Fibroblast of lung (primary cell): ENCODE data around the gene CDK7. TPM values are rescaled to one million over a fixed set of nuclear protein-coding genes. Genes with fewer than 3 reads are reported as not detected.

Experiments
- DNase-seq, 2 donors: peaks; one replicate each; pipeline versions ENCODE4 v3.0.0 to v3.0.0-alpha.2; 2010; ENCODE audit warnings: low read depth in 2 of 2
- H2AFZ ChIP-seq: 2 replicates; pipeline ENCODE4 v1.5.1; 2012; ENCODE audit warnings: low read length, control low read depth, inconsistent platforms
- H3K27ac ChIP-seq: 2 replicates; pipeline ENCODE4 v1.5.1; 2011; ENCODE audit warnings: low read length, control low read depth; ENCODE audit not compliant: insufficient read depth
- H3K27me3 ChIP-seq: 2 replicates; pipeline ENCODE4 v1.5.1; 2011; ENCODE audit warnings: mild to moderate bottlenecking, low read length; ENCODE audit not compliant: control insufficient read depth, insufficient read depth
- H3K36me3 ChIP-seq: 2 replicates; pipeline ENCODE4 v1.5.1; 2011; ENCODE audit warnings: low read length; ENCODE audit not compliant: control insufficient read depth, insufficient read depth
- H3K4me1 ChIP-seq: 2 replicates; pipeline ENCODE4 v1.5.1; 2011; ENCODE audit warnings: low read length; ENCODE audit not compliant: control insufficient read depth, insufficient read depth; ENCODE audit errors: extremely low read depth
- H3K4me2 ChIP-seq: 2 replicates; pipeline ENCODE4 v1.5.1; 2011; ENCODE audit warnings: low read length, control low read depth; ENCODE audit not compliant: insufficient read depth; ENCODE audit errors: extremely low read depth
- H3K4me3 ChIP-seq, 4 experiments: fragments of 200-600 bp in 1 of 4; sonication (generic) in 1 of 4; replicated peaks in 1 of 4; 2 replicates each; pipeline ENCODE4 v1.5.1; 2011 to 2016; ENCODE audit warnings: low read length in 4 of 4, low read depth in 3 of 4, mild to moderate bottlenecking in 3 of 4, control low read depth in 2 of 4, inconsistent platforms in 1 of 4, mixed read lengths in 1 of 4; ENCODE audit not compliant: insufficient read depth in 1 of 4; ENCODE audit errors: control extremely low read depth in 1 of 4
- H3K79me2 ChIP-seq: 2 replicates; pipeline ENCODE4 v1.5.1; 2012; ENCODE audit warnings: mild to moderate bottlenecking, low read length, inconsistent platforms; ENCODE audit not compliant: control insufficient read depth, insufficient read depth
- H3K9ac ChIP-seq: 2 replicates; pipeline ENCODE4 v1.5.1; 2011; ENCODE audit warnings: mild to moderate bottlenecking, low read length, control low read depth; ENCODE audit not compliant: insufficient read depth
- H3K9me3 ChIP-seq: 2 replicates; pipeline ENCODE4 v1.5.1; 2012; ENCODE audit warnings: low read depth, low read length; ENCODE audit not compliant: control insufficient read depth, insufficient read depth
- H4K20me1 ChIP-seq: 2 replicates; pipeline ENCODE4 v1.5.1; 2011; ENCODE audit warnings: low read length; ENCODE audit not compliant: control insufficient read depth, insufficient read depth; ENCODE audit errors: extremely low read depth
- CTCF ChIP-seq, 2 donors: IDR thresholded peaks in 1 of 2; conservative IDR thresholded peaks in 1 of 2; 1 replicate in 1 of 2; 2 replicates in 1 of 2; pipeline ENCODE4 v1.5.1; 2011 to 2012; ENCODE audit warnings: low read length in 2 of 2, control low read depth in 1 of 2, inconsistent platforms in 1 of 2, low read depth in 1 of 2, mild to moderate bottlenecking in 1 of 2
- EZH2 ChIP-seq: IDR thresholded peaks from 2 replicates; pipeline ENCODE4 v1.5.1; 2012; ENCODE audit warnings: low read length, control low read depth, mild to moderate bottlenecking; ENCODE audit errors: missing control alignments
- polyA plus RNA-seq, 2 donors: library from polyadenylated mRNA; depleted of rRNA in 1 of 2; stranded (reverse) in 1 of 2; unstranded in 1 of 2; fragments of >200 nt; gene quantifications; 2 replicates each; pipeline ENCODE4 v1.2.1, GENCODE V29; 2011 to 2012; ENCODE audit warnings: missing spikeins in 1 of 2
- total RNA-seq: library from RNA; depleted of rRNA; stranded (reverse); fragments of >200 nt; gene quantifications from 2 replicates; pipeline ENCODE4 v1.2.1, GENCODE V29; 2014

Gene CDK7
- total and polyA plus RNA-seq, 2 donors (not counting 1 experiment from before 2014, with no cell fraction given), result 74.3 to 95.4 TPM

- H3K4me1 ChIP-seq, result peaks cover 8% of the 10 kb centered on the region
- H2AFZ ChIP-seq, result no peak overlapping the region
- H3K4me3 ChIP-seq, result no peak overlapping the region
- no peaks in the 10 kb centered on the region for H4K20me1 ChIP-seq
- H3K9me3 ChIP-seq, result no peaks in the 10 kb centered on the region
- no peaks in the 10 kb centered on the region for H3K27me3 ChIP-seq
- DNase-seq, result no peak
- TF ChIP-seq EZH2 (no peak), CTCF (conservative IDR thresholded peaks at IDR 0.05 in 1 of 2, IDR thresholded peaks at IDR 0.05 in 1 of 2; ENCODE audit: low read depth in 1 of 2, low read length in 2 of 2) (no peak)
- H3K27ac ChIP-seq, result no peak overlapping the region
- no peak overlapping the region for H3K4me2 ChIP-seq
- H3K79me2 ChIP-seq, result no peaks in the 10 kb centered on the region
- no peak overlapping the region for H3K9ac ChIP-seq
- peaks cover 5% of the 10 kb centered on the region for H3K36me3 ChIP-seq
Observed at GRCh38 chr5:69275563-69275962, 40.9 kb downstream of the CDK7 start.

- peak overlapping the region; percentile 16 for H3K27ac ChIP-seq
- DNase-seq, result peak; percentile 20 to 89
Observed at GRCh38 chr5:69276422-69277174, 41.9 kb downstream of the CDK7 start.

GRCh38 chr5:69279517-69279916 lies 44.8 kb downstream of the CDK7 start:
- peaks cover 7% of the 10 kb centered on the region for H3K36me3 ChIP-seq
- no peaks in the 10 kb centered on the region for H3K9me3 ChIP-seq
- TF ChIP-seq EZH2 (no peak), CTCF (conservative IDR thresholded peaks at IDR 0.05 in 1 of 2, IDR thresholded peaks at IDR 0.05 in 1 of 2; ENCODE audit: low read depth in 1 of 2, low read length in 2 of 2) (no peak)
- no peaks in the 10 kb centered on the region for H3K79me2 ChIP-seq
- peaks cover 6% of the 10 kb centered on the region for H3K4me1 ChIP-seq
- H3K27me3 ChIP-seq, result no peaks in the 10 kb centered on the region
- H4K20me1 ChIP-seq, result no peaks in the 10 kb centered on the region
- no peak overlapping the region for H3K9ac ChIP-seq
- no peak overlapping the region for H2AFZ ChIP-seq
- no peak overlapping the region for H3K27ac ChIP-seq
- DNase-seq, result no peak
- H3K4me2 ChIP-seq, result no peak overlapping the region
- no peak overlapping the region for H3K4me3 ChIP-seq

More at GRCh38 chr5:69276422-69277174, 41.9 kb downstream of the CDK7 start:
- Histone ChIP-seq H3K4me1 (peaks cover 6% of the 10 kb centered on the region), H4K20me1 (no peaks in the 10 kb centered on the region), H3K79me2 (no peaks in the 10 kb centered on the region), H3K4me2 (no peak overlapping the region), H3K27me3 (no peaks in the 10 kb centered on the region), H3K36me3 (peaks cover 7% of the 10 kb centered on the region), H3K9ac (no peak overlapping the region), H2AFZ (no peak overlapping the region), H3K4me3 (no peak overlapping the region), H3K9me3 (no peaks in the 10 kb centered on the region)
- no peak for TF ChIP-seq EZH2
- no peak for TF ChIP-seq CTCF (conservative IDR thresholded peaks at IDR 0.05 in 1 of 2, IDR thresholded peaks at IDR 0.05 in 1 of 2; ENCODE audit: low read depth in 1 of 2, low read length in 2 of 2)
